Measurements from ENCODE around the gene PSMD8.

DNA sequence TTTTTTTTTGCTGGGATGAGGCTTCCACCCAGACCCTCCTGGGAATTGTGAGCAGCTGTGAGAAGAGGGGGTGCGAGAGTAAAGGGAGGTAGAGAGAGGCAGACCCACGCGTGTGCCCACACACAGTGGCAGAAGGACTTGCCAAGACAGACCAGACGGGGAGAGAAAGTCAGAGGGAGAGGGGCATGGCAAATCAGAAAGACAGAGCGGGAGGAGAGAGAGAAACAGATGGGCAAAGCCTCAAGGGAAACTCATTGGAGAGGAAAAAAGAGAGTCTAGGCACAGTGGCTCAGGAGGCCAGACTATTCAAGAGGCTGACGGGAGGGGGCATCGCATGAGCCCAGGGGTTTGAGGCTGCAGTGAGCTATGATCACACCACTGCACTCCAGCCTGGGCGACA is 21.8 kb upstream of the PSMD8 start:
- TF ChIP-seq, protein P1, sequence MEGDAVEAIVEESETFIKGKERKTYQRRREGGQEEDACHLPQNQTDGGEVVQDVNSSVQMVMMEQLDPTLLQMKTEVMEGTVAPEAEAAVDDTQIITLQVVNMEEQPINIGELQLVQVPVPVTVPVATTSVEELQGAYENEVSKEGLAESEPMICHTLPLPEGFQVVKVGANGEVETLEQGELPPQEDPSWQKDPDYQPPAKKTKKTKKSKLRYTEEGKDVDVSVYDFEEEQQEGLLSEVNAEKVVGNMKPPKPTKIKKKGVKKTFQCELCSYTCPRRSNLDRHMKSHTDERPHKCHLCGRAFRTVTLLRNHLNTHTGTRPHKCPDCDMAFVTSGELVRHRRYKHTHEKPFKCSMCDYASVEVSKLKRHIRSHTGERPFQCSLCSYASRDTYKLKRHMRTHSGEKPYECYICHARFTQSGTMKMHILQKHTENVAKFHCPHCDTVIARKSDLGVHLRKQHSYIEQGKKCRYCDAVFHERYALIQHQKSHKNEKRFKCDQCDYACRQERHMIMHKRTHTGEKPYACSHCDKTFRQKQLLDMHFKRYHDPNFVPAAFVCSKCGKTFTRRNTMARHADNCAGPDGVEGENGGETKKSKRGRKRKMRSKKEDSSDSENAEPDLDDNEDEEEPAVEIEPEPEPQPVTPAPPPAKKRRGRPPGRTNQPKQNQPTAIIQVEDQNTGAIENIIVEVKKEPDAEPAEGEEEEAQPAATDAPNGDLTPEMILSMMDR (IDR thresholded peaks at IDR 0.05; ENCODE audit: extremely low read depth in 1 of 2, insufficient read depth in 1 of 2, low read depth in 1 of 2, low read length in 2 of 2), result no peak
- TF ChIP-seq EZH2 (IDR thresholded peaks at IDR 0.05; ENCODE audit: borderline replicate concordance, low read depth, low read length, severe bottlenecking), result no peak
